Heart left ventricle (tissue), 16 donors: ENCODE results near the gene PIK3R1. TPM values are rescaled to one million over a fixed set of nuclear protein-coding genes. Genes with fewer than 3 reads are reported as not detected.

Experiments used
- ATAC-seq, 4 donors: fragments of 200-7000 bp; cut with Tn5 transposase; one replicate each; pipeline ENCODE4 v1.9.1; 2020 to 2022; ENCODE audit warnings: moderate library complexity in 4 of 4, mild to moderate bottlenecking in 3 of 4, moderate number of reproducible peaks in 1 of 4
- DNase-seq, 5 donors: peaks; one replicate each; pipeline ENCODE4 v3.0.0-alpha.2; 2020
- H3K27ac ChIP-seq, 12 donors: fragments of 200-600 bp; sonication (generic) in 4 of 12; one replicate each; pipeline versions ENCODE4 v1.5.0 to v1.8.0; 2016 to 2022; ENCODE audit warnings: mild to moderate bottlenecking in 2 of 12
- H3K27me3 ChIP-seq, 9 donors: fragments of 200-600 bp; sonication (generic) in 2 of 9; one replicate each; pipeline versions ENCODE4 v1.5.1 to v1.8.0; 2016 to 2022; ENCODE audit warnings: mild to moderate bottlenecking in 3 of 9
- H3K36me3 ChIP-seq, 9 donors: fragments of 200-600 bp; sonication (generic) in 2 of 9; one replicate each; pipeline versions ENCODE4 v1.5.0 to v1.8.0; 2018 to 2022; ENCODE audit warnings: mild to moderate bottlenecking in 2 of 9
- H3K4me1 ChIP-seq, 12 donors: fragments of 200-600 bp; sonication (generic) in 4 of 12; one replicate each; pipeline versions ENCODE4 v1.5.0 to v1.8.0; 2016 to 2022; ENCODE audit warnings: mild to moderate bottlenecking in 3 of 12
- H3K4me3 ChIP-seq, 12 donors: fragments of 200-600 bp; sonication (generic) in 4 of 12; one replicate each; pipeline versions ENCODE4 v1.5.0 to v1.8.0; 2017 to 2022; ENCODE audit warnings: mild to moderate bottlenecking in 9 of 12, moderate library complexity in 4 of 12
- H3K9me3 ChIP-seq, 12 donors: fragments of 200-600 bp; sonication (generic) in 4 of 12; one replicate each; pipeline versions ENCODE4 v1.5.0 to v1.8.0; 2016 to 2022; ENCODE audit warnings: mild to moderate bottlenecking in 1 of 12
- POLR2A ChIP-seq, 2 donors: fragments of 450-650 bp; IDR thresholded peaks; one replicate each; pipeline ENCODE4 v1.6.1; 2017; ENCODE audit warnings: antibody characterized with exemption in 2 of 2, mild to moderate bottlenecking in 2 of 2, moderate library complexity in 2 of 2
- WGBS, 4 donors: extraction: QIAGEN DNeasy Blood & Tissue Kit in 2 of 4; methylation state at CpG; one replicate each; pipeline versions ENCODE4 v1.1.5 to v1.1.7; 2013 to 2018; 5-methylcytosine and 5-hydroxymethylcytosine counted together
- intact Hi-C, 10 donors: fragments of 100-400 bp; cut with DNase I; formaldehyde crosslinking; loops; one replicate each; pipeline versions ENCODE4 v1.11.1 to v1.14.2; 2022
- polyA plus RNA-seq, 2 donors: library from polyadenylated mRNA; stranded (reverse); fragments of 200-250 nt; gene quantifications; one replicate each; pipeline ENCODE4 v1.2.3, GENCODE V29; 2013
- total RNA-seq, 9 donors: library from RNA; depleted of rRNA in 2 of 9; stranded (reverse); fragments of >200 nt in 2 of 9; fragmentation: NEBNext Ultra II Directional in 3 of 9; extraction: Animal tissue kit (Norgen Biotek cat#: 25700) in 3 of 9; gene quantifications; one replicate each; pipeline versions ENCODE4 v1.1.0 to v1.2.4, GENCODE V29; 2016 to 2023
- TF ChIP-seq, protein P1 (sequence below), 12 donors: fragments of 200-600 bp; sonication (generic) in 4 of 12; IDR thresholded peaks; one replicate each; pipeline versions ENCODE4 v1.5.0 to v1.8.0; 2018 to 2022; ENCODE audit warnings: antibody characterized with exemption in 12 of 12, mild to moderate bottlenecking in 5 of 12
- donor health status: ischemic (EF 13 %, LVEDD 7.1; RV severe dilation, severe dysfunction).
- donor health status: healthy with polysubstance abuse.
- donor health status: DM: no; HTN: yes; CAD: no.
- donor health status: DM: no; HTN: no; CAD: no.
- donor health status: ischemic (EF 25% LVEDD 6.9; RV normal size, moderate dysfunction).
- donor health status: ischemic (EF 25% LVEDD 5.7; RV mildly dilated, moderate dysfunction).
- donor health status: healthy.
- donor health status: DM: yes; HTN: yes; CAD: no.
- donor health status: ischemic (EF 35%, LVEDD 5.7; RV mildly dilated, moderate dysfunction).
- donor health status: nonischemic (EF 11% LVEDD 7.7; RV severe dilation, severe dysfunction).
- donor health status: DM: yes; HTN: yes; CAD: no.
- donor health status: PGD.
- donor health status: ischemic (EF 29% LVEDD 5.4; RV normal size, mild dysfunction).
- donor health status: nonischemic (EF 23%, LVEDD 6.1; RV moderate dilation, normal function).

Gene PIK3R1
- total and polyA plus RNA-seq, 11 donors = 16.3 to 221 (median 102) TPM

DNA sequence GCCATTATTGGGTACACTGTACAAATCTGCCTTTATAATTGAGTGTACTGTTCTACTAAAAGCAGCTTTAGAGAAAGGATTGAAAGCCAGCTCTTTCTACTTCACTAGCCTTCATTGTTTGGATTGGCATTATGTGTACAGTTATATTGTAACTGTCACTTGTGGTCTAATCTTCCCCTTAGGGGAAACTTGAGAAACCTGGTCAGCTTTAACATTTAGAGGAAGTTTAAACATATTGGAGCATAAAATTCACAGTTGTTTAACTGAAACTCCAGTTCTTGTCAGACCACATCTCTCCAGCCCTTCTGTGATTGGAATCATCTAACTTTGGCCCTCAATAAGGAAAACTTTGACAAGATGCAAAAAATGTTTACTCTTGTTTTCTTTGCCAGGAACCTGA is 24.6 kb downstream of the PIK3R1 start:
- peak overlapping the region in 8 of 12 donors; percentile 4 to 38 (median 26) for H3K4me3 ChIP-seq
- peaks cover 0 to 6% (median 0%) of the 10 kb centered on the region in 9 donors for H3K36me3 ChIP-seq
- TF ChIP-seq, protein P1, sequence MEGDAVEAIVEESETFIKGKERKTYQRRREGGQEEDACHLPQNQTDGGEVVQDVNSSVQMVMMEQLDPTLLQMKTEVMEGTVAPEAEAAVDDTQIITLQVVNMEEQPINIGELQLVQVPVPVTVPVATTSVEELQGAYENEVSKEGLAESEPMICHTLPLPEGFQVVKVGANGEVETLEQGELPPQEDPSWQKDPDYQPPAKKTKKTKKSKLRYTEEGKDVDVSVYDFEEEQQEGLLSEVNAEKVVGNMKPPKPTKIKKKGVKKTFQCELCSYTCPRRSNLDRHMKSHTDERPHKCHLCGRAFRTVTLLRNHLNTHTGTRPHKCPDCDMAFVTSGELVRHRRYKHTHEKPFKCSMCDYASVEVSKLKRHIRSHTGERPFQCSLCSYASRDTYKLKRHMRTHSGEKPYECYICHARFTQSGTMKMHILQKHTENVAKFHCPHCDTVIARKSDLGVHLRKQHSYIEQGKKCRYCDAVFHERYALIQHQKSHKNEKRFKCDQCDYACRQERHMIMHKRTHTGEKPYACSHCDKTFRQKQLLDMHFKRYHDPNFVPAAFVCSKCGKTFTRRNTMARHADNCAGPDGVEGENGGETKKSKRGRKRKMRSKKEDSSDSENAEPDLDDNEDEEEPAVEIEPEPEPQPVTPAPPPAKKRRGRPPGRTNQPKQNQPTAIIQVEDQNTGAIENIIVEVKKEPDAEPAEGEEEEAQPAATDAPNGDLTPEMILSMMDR (IDR thresholded peaks at IDR 0.05) = no peak
- TF ChIP-seq POLR2A (IDR thresholded peaks at IDR 0.05) = no peak
- H3K4me1 ChIP-seq = peaks cover 14 to 94% (median 78%) of the 10 kb centered on the region in 12 donors
- ATAC-seq (no peak), DNase-seq (no peak)
- intact Hi-C loops = no loop called here
- H3K9me3 ChIP-seq = no peaks in the 10 kb centered on the region
- no peaks in the 10 kb centered on the region for H3K27me3 ChIP-seq
- H3K27ac ChIP-seq = peak overlapping the region in 11 of 12 donors; percentile 14 to 82 (median 50)

DNA sequence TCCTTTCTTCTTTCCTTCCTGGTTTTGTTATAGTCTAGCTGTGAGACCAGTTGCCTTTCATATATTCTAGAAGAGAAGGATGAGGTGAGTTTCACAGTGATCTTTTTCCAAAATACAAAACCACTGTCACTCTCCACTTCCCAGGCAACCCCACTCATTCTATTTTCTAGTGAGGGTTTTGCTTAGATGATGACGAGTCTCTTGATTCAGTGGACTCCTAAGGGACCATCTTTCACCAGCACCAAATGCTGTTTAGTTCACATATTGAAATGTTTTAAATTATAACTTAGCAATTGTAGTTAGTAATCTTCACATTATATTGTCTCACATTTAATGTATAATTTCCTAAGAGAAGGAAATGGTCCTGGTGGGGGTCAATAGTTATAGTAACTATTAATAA is 25.2 kb downstream of the PIK3R1 start:
- Histone ChIP-seq H3K4me3 (peak overlapping the region in 7 of 12 donors; percentile 4 to 38 (median 26)), H3K27ac (peak overlapping the region in 9 of 12 donors; percentile 41 to 82 (median 50)), H3K4me1 (peaks cover 14 to 97% (median 83%) of the 10 kb centered on the region in 12 donors), H3K36me3 (peaks cover 0 to 6% (median 0%) of the 10 kb centered on the region in 9 donors), H3K27me3 (no peaks in the 10 kb centered on the region), H3K9me3 (no peaks in the 10 kb centered on the region)
- WGBS, 4 donors = 13 to 31% (median 24%) methylated on average over 1 of the region's 1 CpG
- no peak for TF ChIP-seq POLR2A (IDR thresholded peaks at IDR 0.05)
- TF ChIP-seq, protein P1 (IDR thresholded peaks at IDR 0.05) = no peak
- DNase-seq (no peak), ATAC-seq (no peak)
- intact Hi-C loops = no loop called here

DNA sequence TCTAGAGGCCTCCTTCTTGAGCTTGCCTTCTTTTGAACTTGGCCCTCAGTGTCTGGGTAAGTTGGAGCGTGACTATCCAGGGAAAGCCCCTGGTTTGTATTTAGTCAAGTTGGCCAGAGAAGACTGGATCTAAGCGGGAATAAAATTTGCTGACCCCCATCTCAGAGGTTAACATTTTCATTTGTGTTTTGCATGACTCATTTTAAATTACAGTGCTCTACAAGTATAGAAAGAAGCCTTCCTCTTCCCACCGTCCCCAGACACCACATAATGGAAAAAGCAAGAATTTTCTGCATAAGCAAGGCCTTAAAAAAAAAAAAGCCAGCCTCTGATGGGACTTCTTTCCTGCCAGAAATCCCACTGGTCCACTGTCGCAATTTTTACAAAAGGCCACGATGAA is 27.2 kb downstream of the PIK3R1 start:
- Histone ChIP-seq H3K4me3 (no peak overlapping the region), H3K27me3 (no peaks in the 10 kb centered on the region), H3K27ac (peak overlapping the region in 11 of 12 donors; percentile 41 to 86 (median 63)), H3K4me1 (peaks cover 14 to 98% (median 79%) of the 10 kb centered on the region in 12 donors), H3K9me3 (no peaks in the 10 kb centered on the region), H3K36me3 (peaks cover 0 to 6% (median 0%) of the 10 kb centered on the region in 9 donors)
- WGBS, 4 donors = 36 to 46% (median 41%) methylated on average over 5 of the region's 5 CpGs
- ATAC-seq = peak in 3 of 4 donors; percentile 15 to 47 (median 46)
- intact Hi-C loops = no loop called here
- TF ChIP-seq, protein P1 (IDR thresholded peaks at IDR 0.05) = no peak
- no peak for TF ChIP-seq POLR2A (IDR thresholded peaks at IDR 0.05)
- DNase-seq = no peak

DNA sequence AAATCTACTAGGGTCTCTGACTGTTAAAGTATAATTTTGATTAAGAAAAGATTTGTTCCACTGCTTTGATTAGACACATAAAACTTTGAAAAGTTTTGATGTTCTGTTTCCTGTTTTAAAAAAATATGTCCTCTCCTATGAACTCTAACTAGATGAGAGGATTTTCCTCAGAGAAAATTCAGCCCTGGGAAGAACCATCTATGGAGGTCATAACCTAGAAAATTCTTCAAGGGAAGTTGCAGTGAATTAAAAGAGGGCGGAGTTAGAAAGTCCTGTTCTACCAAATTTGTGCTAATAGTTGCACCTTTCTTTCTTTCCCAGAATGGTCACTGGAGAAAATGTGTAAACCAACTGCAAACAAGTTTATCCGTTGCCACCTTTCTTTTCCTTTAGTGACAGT is 27.7 kb downstream of the PIK3R1 start:
- intact Hi-C loops = no loop called here
- DNase-seq = no peak
- TF ChIP-seq, protein P1 (IDR thresholded peaks at IDR 0.05) = no peak
- Histone ChIP-seq H3K4me1 (peaks cover 9 to 98% (median 77%) of the 10 kb centered on the region in 12 donors), H3K27me3 (no peaks in the 10 kb centered on the region), H3K27ac (peak overlapping the region in 11 of 12 donors; percentile 19 to 86 (median 63)), H3K36me3 (peaks cover 0 to 6% (median 0%) of the 10 kb centered on the region in 9 donors), H3K9me3 (no peaks in the 10 kb centered on the region), H3K4me3 (no peak overlapping the region)
- peak in 1 of 4 donors; percentile 19 for ATAC-seq
- 69 to 76% (median 72%) methylated on average over 2 of the region's 2 CpGs for WGBS, 4 donors
